ENCODE data around the gene RSRP1.

RSRP1 gene

DNA sequence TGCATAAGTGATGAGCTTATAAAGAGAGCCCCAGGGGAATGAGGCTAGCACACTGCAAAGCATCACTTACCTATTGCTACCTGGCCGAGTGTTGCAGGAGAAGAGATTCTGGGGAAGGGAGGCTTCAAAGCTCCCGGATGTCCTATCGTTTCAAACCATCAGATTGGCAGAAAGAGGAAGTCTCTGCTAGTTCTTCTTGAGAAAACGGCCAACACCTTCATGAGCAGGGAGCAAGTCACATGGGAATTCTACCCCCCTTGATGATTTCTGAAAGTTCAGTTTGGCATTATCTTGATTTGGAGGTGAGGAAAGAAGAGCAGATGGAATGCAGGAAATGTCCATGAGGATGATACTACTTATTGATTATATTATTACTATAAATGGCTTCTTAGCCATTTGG, 31.1 kb downstream of the RSRP1 start:
- no peak overlapping the region for H3K4me3 ChIP-seq (ENCODE audit: low read depth, low read length)
- no peak overlapping the region for H3K27ac ChIP-seq (ENCODE audit: low read depth, low read length)
- H3K27me3 ChIP-seq (ENCODE audit: control insufficient read depth, insufficient read depth, low read length) = no peaks in the 10 kb centered on the region
- H3K9me3 ChIP-seq (ENCODE audit: control insufficient read depth, insufficient read depth, low read depth, low read length) = no peaks in the 10 kb centered on the region
- no peak overlapping the region for H3K9ac ChIP-seq (ENCODE audit: low read length)
- H3K4me1 ChIP-seq (ENCODE audit: control insufficient read depth, insufficient read depth, low read length) = no peaks in the 10 kb centered on the region
- peaks cover 5% of the 10 kb centered on the region for H3K36me3 ChIP-seq (ENCODE audit: control insufficient read depth, insufficient read depth, low read length)

DNA sequence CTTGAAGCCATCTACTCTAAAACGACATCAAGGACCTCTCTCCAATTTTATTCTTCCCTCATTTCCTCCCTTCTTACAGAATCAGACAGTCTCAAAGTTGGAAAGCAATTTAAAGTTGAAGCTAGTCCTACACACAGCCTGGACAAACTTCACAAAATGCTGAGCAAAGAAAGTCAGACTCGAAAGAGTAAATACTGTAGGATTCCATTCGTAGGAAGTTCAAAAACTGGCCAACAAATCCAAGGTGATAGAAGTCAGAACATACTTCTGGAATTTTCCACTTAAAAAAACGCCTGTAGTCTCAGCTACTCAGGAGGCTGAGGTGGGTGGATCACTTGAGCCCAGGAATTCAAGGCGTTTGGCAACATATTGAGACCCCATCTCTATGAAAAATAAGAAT, 34.5 kb downstream of the RSRP1 start:
- no peak overlapping the region for H3K27ac ChIP-seq (ENCODE audit: low read depth, low read length)
- H3K36me3 ChIP-seq (ENCODE audit: control insufficient read depth, insufficient read depth, low read length) = no peaks in the 10 kb centered on the region
- no peaks in the 10 kb centered on the region for H3K9me3 ChIP-seq (ENCODE audit: control insufficient read depth, insufficient read depth, low read depth, low read length)
- H3K9ac ChIP-seq (ENCODE audit: low read length) = no peak overlapping the region
- H3K4me3 ChIP-seq (ENCODE audit: low read depth, low read length) = no peak overlapping the region
- peaks cover 4% of the 10 kb centered on the region for H3K4me1 ChIP-seq (ENCODE audit: control insufficient read depth, insufficient read depth, low read length)
- no peaks in the 10 kb centered on the region for H3K27me3 ChIP-seq (ENCODE audit: control insufficient read depth, insufficient read depth, low read length)

DNA sequence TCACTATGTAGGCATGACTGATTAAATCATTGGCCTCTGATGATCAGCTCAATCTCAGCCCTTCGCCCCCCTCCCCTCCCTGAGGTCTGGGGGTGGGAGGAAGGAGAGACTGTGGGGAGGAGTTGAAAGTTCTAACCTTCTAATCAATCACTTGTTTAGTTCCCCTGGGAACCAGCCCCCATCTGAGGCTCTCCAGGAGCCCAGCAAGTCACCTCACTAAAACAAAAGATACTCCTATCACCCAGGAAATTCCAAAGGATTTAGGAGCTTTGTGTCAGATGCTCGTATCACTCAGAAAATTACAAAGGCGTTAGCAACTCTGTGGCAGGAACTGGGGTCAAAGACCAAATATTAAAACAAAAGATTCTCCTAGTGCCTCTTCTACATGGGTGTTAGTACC, 36.5 kb downstream of the RSRP1 start:
- Histone ChIP-seq H3K27ac (ENCODE audit: low read depth, low read length) (no peak overlapping the region), H3K36me3 (ENCODE audit: control insufficient read depth, insufficient read depth, low read length) (no peaks in the 10 kb centered on the region), H3K4me1 (ENCODE audit: control insufficient read depth, insufficient read depth, low read length) (peaks cover 4% of the 10 kb centered on the region), H3K4me3 (ENCODE audit: low read depth, low read length) (no peak overlapping the region), H3K9me3 (ENCODE audit: control insufficient read depth, insufficient read depth, low read depth, low read length) (no peaks in the 10 kb centered on the region), H3K27me3 (ENCODE audit: control insufficient read depth, insufficient read depth, low read length) (no peaks in the 10 kb centered on the region), H3K9ac (ENCODE audit: low read length) (no peak overlapping the region)

DNA sequence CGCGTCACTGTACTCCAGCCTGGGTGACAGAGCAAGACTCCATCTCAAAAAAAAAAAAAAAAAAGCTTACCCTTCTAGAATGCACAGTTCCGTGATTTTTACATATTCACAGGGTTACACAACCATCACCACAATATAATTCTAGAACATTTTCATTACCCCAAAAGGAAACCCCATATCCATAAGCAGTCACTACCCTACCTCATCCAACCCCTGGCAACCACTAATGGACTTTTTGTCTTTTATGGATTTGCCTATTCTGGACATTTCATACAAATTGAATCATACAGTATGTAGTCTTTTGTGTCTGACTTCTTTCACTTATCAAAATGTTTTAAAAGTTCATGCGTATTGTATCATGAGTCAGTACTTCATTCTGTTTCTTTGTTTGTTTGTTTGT, 37.7 kb downstream of the RSRP1 start:
- H3K9ac ChIP-seq (ENCODE audit: low read length) = no peak overlapping the region
- H3K4me3 ChIP-seq (ENCODE audit: low read depth, low read length) = no peak overlapping the region
- peaks cover 4% of the 10 kb centered on the region for H3K4me1 ChIP-seq (ENCODE audit: control insufficient read depth, insufficient read depth, low read length)
- H3K36me3 ChIP-seq (ENCODE audit: control insufficient read depth, insufficient read depth, low read length) = no peaks in the 10 kb centered on the region
- no peaks in the 10 kb centered on the region for H3K27me3 ChIP-seq (ENCODE audit: control insufficient read depth, insufficient read depth, low read length)
- no peaks in the 10 kb centered on the region for H3K9me3 ChIP-seq (ENCODE audit: control insufficient read depth, insufficient read depth, low read depth, low read length)
- no peak overlapping the region for H3K27ac ChIP-seq (ENCODE audit: low read depth, low read length)

DNA sequence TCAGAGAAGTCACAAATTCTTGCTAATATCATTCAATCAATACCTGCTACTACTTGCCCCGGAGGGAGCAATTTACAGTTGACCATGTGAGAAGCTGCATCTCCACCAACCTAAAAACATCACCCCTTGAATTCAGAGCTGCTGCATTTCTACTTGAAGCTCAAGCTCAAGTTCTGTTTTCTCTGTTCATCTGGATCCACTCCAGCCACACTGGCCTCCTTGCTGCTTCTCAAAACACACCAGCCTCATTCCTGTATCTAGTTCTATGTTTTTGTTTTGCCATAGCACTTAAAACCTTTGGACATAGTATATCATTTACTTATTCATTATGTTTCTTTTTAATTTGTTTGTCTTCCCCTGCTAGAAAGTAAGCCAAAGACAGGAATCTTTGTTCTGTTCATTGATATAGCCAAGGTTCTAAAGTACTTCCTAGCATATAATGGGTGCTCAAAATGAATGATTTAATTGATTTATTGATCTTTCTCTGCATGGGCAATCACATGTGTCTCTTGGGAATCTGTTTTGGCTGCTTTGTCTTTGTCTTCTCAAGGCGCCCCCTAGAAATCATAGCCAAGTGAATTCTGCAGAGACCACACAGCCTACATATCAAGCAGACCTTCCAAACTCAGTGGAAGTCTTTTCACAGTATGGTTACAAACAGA, 38.6 kb downstream of the RSRP1 start:
- Histone ChIP-seq H3K36me3 (ENCODE audit: control insufficient read depth, insufficient read depth, low read length) (no peaks in the 10 kb centered on the region), H3K4me1 (ENCODE audit: control insufficient read depth, insufficient read depth, low read length) (peaks cover 8% of the 10 kb centered on the region), H3K27me3 (ENCODE audit: control insufficient read depth, insufficient read depth, low read length) (no peaks in the 10 kb centered on the region), H3K9ac (ENCODE audit: low read length) (no peak overlapping the region), H3K27ac (ENCODE audit: low read depth, low read length) (no peak overlapping the region), H3K4me3 (ENCODE audit: low read depth, low read length) (no peak overlapping the region), H3K9me3 (ENCODE audit: control insufficient read depth, insufficient read depth, low read depth, low read length) (no peaks in the 10 kb centered on the region)

DNA sequence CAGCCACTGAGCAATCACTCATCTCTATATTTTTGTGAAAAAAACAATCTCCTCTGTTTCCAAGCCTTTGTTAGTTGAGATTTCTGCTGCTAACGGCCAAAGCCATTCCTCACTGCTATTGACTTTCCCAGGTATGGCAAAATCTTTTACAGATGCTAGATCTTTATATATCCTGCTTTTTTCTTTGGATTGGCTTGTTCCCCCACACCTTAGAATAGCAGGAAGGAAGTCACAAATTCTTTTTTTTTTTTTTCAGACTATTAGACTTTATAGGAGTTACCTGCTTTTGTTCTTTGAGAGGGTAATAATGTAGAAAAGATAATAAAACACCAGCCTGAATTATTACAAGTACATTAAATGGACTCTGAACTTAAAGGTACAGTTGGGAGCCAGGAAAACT, 39.2 kb downstream of the RSRP1 start:
- Histone ChIP-seq H3K9ac (ENCODE audit: low read length) (no peak overlapping the region), H3K4me3 (ENCODE audit: low read depth, low read length) (no peak overlapping the region), H3K27ac (ENCODE audit: low read depth, low read length) (no peak overlapping the region), H3K27me3 (ENCODE audit: control insufficient read depth, insufficient read depth, low read length) (no peaks in the 10 kb centered on the region), H3K9me3 (ENCODE audit: control insufficient read depth, insufficient read depth, low read depth, low read length) (no peaks in the 10 kb centered on the region), H3K36me3 (ENCODE audit: control insufficient read depth, insufficient read depth, low read length) (no peaks in the 10 kb centered on the region), H3K4me1 (ENCODE audit: control insufficient read depth, insufficient read depth, low read length) (peaks cover 8% of the 10 kb centered on the region)

DNA sequence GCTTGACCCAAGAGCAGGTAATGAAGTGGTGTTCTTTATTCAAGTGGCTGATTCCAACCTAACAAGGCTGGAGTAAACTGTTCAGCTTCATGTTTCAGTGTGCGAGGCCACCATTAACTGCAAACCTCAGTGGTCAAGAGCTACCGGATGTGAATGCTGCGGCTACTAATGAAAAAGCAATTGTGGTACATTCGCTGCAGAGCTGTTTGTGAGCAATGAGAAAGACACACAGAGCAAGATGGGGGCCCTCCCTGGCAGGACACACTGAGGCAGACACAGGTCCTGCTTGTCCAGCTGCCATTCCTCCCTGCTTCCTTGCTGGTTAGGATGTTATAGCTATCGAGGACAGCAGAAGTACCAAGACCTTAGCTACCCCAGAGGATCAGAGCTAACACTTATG, 41.1 kb downstream of the RSRP1 start:
- Histone ChIP-seq H3K4me1 (ENCODE audit: control insufficient read depth, insufficient read depth, low read length) (peaks cover 8% of the 10 kb centered on the region), H3K36me3 (ENCODE audit: control insufficient read depth, insufficient read depth, low read length) (no peaks in the 10 kb centered on the region), H3K4me3 (ENCODE audit: low read depth, low read length) (no peak overlapping the region), H3K9ac (ENCODE audit: low read length) (no peak overlapping the region), H3K27ac (ENCODE audit: low read depth, low read length) (no peak overlapping the region), H3K9me3 (ENCODE audit: control insufficient read depth, insufficient read depth, low read depth, low read length) (no peaks in the 10 kb centered on the region), H3K27me3 (ENCODE audit: control insufficient read depth, insufficient read depth, low read length) (no peaks in the 10 kb centered on the region)

DNA sequence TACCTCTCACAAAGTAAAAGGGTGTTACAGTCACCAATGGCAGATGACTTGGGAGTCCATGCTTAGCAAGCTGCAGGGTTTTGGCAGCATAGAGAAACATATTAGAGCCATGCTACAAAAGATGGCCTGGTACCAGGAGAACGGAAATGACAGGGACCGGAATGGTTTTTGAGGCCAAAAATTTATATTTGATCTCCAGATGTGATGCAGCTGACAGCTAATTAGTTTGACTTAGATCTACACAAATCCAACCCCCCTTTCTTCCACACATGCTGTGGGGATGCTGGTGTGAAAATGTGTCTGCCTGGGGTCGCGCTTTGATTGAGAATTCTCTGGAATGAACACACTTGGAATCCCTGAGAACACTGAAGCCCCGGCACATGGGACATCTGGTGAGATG, 41.5 kb downstream of the RSRP1 start:
- H3K9me3 ChIP-seq (ENCODE audit: control insufficient read depth, insufficient read depth, low read depth, low read length) = no peaks in the 10 kb centered on the region
- H3K9ac ChIP-seq (ENCODE audit: low read length) = no peak overlapping the region
- H3K4me1 ChIP-seq (ENCODE audit: control insufficient read depth, insufficient read depth, low read length) = peaks cover 8% of the 10 kb centered on the region
- H3K4me3 ChIP-seq (ENCODE audit: low read depth, low read length) = no peak overlapping the region
- no peak overlapping the region for H3K27ac ChIP-seq (ENCODE audit: low read depth, low read length)
- no peaks in the 10 kb centered on the region for H3K27me3 ChIP-seq (ENCODE audit: control insufficient read depth, insufficient read depth, low read length)
- no peaks in the 10 kb centered on the region for H3K36me3 ChIP-seq (ENCODE audit: control insufficient read depth, insufficient read depth, low read length)

DNA sequence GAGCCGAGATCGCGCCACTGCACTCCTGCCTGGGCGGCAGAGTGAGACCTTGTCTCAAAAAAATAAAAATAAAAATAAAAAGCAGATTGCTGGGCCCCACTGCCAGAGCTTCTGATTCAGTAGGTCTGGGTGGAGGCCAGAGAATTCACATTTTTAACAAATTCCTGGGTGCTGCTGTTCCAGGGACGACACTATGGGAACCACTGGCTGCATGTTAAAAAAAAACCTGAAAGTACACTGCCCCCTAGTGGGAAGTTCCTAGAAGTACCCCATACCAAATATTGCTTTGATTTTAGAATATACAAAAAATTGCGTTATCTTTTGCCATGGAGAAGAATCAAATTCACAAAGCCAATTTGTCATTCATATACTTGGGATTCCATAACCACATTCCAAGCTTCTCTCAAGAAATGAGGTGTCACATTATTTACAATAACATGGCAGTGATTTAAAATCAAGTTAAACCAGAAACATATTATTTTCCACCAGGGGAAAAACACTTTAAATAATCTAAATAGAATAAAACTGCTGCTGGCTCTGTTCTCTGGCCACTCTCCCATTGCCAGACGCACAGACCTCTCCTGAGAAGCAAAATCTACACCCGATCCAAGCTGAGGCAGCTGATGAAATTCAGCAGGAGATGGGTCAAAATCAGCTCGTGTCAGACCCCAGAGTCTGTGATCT, 42.3 kb downstream of the RSRP1 start:
- H3K4me3 ChIP-seq (ENCODE audit: low read depth, low read length) = no peak overlapping the region

DNA sequence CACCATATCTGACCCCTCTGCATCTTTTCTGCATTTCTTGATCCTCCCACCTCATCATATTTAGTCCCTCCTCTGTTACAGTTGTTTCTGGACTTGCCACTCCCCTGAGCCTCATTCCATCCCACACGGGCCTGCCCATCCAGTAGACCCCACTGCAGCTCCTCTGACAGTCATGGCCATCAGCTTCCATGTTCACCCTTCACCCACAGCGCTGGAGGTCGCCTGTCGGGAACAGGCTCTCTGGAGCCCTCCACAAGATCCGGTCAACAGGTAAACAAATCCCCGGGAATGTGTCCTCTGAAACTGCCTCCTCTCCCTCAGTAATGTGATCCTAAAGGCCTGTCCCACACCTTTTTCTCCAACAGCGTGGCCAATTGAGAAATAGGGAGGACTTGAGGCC, 46.2 kb downstream of the RSRP1 start:
- no peaks in the 10 kb centered on the region for H3K27me3 ChIP-seq (ENCODE audit: control insufficient read depth, insufficient read depth, low read length)

More for the DNA sequence above, 42.3 kb downstream of the RSRP1 start:
- no peaks in the 10 kb centered on the region for H3K27me3 ChIP-seq (ENCODE audit: control insufficient read depth, insufficient read depth, low read length)
- no peaks in the 10 kb centered on the region for H3K9me3 ChIP-seq (ENCODE audit: control insufficient read depth, insufficient read depth, low read depth, low read length)
- H3K4me1 ChIP-seq (ENCODE audit: control insufficient read depth, insufficient read depth, low read length) = peaks cover 4% of the 10 kb centered on the region
- no peak overlapping the region for H3K27ac ChIP-seq (ENCODE audit: low read depth, low read length)
- no peaks in the 10 kb centered on the region for H3K36me3 ChIP-seq (ENCODE audit: control insufficient read depth, insufficient read depth, low read length)
- H3K9ac ChIP-seq (ENCODE audit: low read length) = no peak overlapping the region

DNA sequence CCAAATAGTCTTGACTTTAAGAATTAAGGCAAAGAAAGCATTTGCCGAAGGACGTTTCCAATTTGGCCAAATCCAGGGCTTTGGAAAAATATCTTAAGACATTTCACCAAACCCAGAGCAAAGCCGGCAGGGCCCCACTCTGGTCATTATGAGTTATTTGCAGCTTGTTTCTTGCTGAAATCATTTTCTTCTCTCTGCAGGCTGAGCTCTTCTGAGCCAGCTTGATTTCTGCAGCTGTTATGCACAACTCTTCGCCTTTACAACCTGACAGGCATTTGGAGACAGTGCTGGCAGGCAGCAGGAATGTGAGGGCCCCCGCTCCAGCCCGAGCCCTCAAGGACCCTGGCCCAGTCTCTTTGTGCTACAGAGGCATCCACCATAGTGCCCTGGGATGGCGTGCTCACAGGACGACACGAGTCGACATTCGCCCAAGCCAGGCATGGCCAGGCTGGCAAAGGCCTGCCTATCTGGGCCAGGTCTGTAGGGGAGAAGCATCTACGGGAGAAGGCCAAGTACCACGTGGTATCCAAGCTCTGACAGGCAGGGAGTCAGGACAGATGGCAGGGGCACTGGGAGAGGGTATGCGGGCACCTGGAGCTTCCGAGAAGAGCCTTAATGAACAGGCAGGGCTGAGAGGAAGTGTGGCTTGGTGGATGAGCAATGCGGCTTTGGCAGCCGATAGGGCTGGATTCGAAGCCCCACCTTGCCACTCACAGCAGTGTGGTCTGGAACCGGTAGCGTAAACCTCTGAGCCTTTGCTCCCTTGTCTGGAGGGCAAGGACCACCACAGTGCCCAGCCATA, 47.2 kb downstream of the RSRP1 start:
- no peaks in the 10 kb centered on the region for H3K36me3 ChIP-seq (ENCODE audit: control insufficient read depth, insufficient read depth, low read length)
- H3K27ac ChIP-seq (ENCODE audit: low read depth, low read length) = no peak overlapping the region
- no peaks in the 10 kb centered on the region for H3K9me3 ChIP-seq (ENCODE audit: control insufficient read depth, insufficient read depth, low read depth, low read length)
- no peaks in the 10 kb centered on the region for H3K27me3 ChIP-seq (ENCODE audit: control insufficient read depth, insufficient read depth, low read length)
- H3K9ac ChIP-seq (ENCODE audit: low read length) = no peak overlapping the region
- H3K4me1 ChIP-seq (ENCODE audit: control insufficient read depth, insufficient read depth, low read length) = peaks cover 18% of the 10 kb centered on the region
- H3K4me3 ChIP-seq (ENCODE audit: low read depth, low read length) = no peak overlapping the region

More for the DNA sequence above, 46.2 kb downstream of the RSRP1 start:
- Histone ChIP-seq H3K9ac (ENCODE audit: low read length) (no peak overlapping the region), H3K27ac (ENCODE audit: low read depth, low read length) (no peak overlapping the region), H3K9me3 (ENCODE audit: control insufficient read depth, insufficient read depth, low read depth, low read length) (no peaks in the 10 kb centered on the region), H3K4me1 (ENCODE audit: control insufficient read depth, insufficient read depth, low read length) (peaks cover 18% of the 10 kb centered on the region), H3K4me3 (ENCODE audit: low read depth, low read length) (no peak overlapping the region), H3K36me3 (ENCODE audit: control insufficient read depth, insufficient read depth, low read length) (no peaks in the 10 kb centered on the region)

All from HUES6 (cell line).